B cell (primary cell): Measurements from ENCODE around the gene WDR82. TPM values are rescaled to one million over a fixed set of nuclear protein-coding genes. Genes with fewer than 3 reads are reported as not detected.

Experiments used
- ATAC-seq: fragments of 200-7000 bp; cut with Tn5 transposase; one replicate; pipeline ENCODE4 v1.10.0; 2021; ENCODE audit warnings: low read depth, mild to moderate bottlenecking, moderate number of reproducible peaks, moderate library complexity
- CTCF ChIA-PET: fragments of 350-600 bp; sonication (Branson Sonifier 250); formaldehyde crosslinking; loops from one replicate; lab custom pipeline; 2021; ENCODE audit warnings: antibody characterized with exemption, inconsistent platforms; lab: Charles Lee
- POLR2A ChIA-PET: fragments of 350-600 bp; sonication (Branson Sonifier 250); formaldehyde crosslinking; loops from one replicate; lab custom pipeline; 2021; ENCODE audit warnings: antibody characterized with exemption; lab: Charles Lee
- DNase-seq: peaks from one replicate; pipeline ENCODE4 v3.0.0; 2013
- H2AFZ ChIP-seq: 2 replicates; pipeline ENCODE4 v1.6.1; 2012; ENCODE audit warnings: mild to moderate bottlenecking, low read depth, low read length; ENCODE audit not compliant: insufficient read depth, poor library complexity, severe bottlenecking
- H3K27ac ChIP-seq, 2 donors: 1 replicate in 1 of 2; 2 replicates in 1 of 2; pipeline ENCODE4 v1.5.1; 2012 to 2013; ENCODE audit warnings: low read length in 2 of 2, mild to moderate bottlenecking in 2 of 2, moderate library complexity in 1 of 2
- H3K27me3 ChIP-seq, 4 experiments: fragments of 200-600 bp in 1 of 4; sonication (generic) in 1 of 4; replicated peaks in 1 of 4; 1 replicate in 2 of 4; 2 replicates in 2 of 4; pipeline versions ENCODE4 v1.6.1 to v1.7.0; 2013 to 2016; ENCODE audit warnings: low read length in 3 of 4, mild to moderate bottlenecking in 2 of 4, mixed read lengths in 1 of 4, moderate library complexity in 1 of 4; ENCODE audit not compliant: insufficient read depth in 4 of 4, control insufficient read depth in 3 of 4; ENCODE audit errors: control extremely low read depth in 1 of 4
- H3K36me3 ChIP-seq, 2 experiments: replicated peaks in 1 of 2; 1 replicate in 1 of 2; 2 replicates in 1 of 2; pipeline versions ENCODE4 v1.6.1 to v1.7.1; 2013; ENCODE audit warnings: low read length in 1 of 2; ENCODE audit not compliant: insufficient read depth in 2 of 2, control insufficient read depth in 1 of 2; ENCODE audit errors: control extremely low read depth in 1 of 2, extremely low read depth in 1 of 2
- H3K4me1 ChIP-seq, 2 donors: fragments of 200-600 bp in 1 of 2; sonication (generic) in 1 of 2; 1 replicate in 1 of 2; 2 replicates in 1 of 2; pipeline versions ENCODE4 v1.5.1 to v1.6.1; 2013 to 2017; ENCODE audit warnings: low read length in 2 of 2; ENCODE audit not compliant: control insufficient read depth in 2 of 2, insufficient read depth in 2 of 2
- H3K4me2 ChIP-seq: replicated peaks from 2 replicates; pipeline ENCODE3; 2012; ENCODE audit warnings: mild to moderate bottlenecking, low read depth, low read length; ENCODE audit not compliant: poor library complexity, severe bottlenecking
- H3K4me3 ChIP-seq, 5 experiments: fragments of 200-600 bp in 1 of 5; sonication (generic) in 1 of 5; 1 replicate in 3 of 5; 2 replicates in 2 of 5; pipeline versions ENCODE4 v1.5.1 to v1.7.0; 2011 to 2016; ENCODE audit warnings: low read length in 4 of 5, mild to moderate bottlenecking in 4 of 5, low read depth in 2 of 5, control low read depth in 1 of 5, moderate library complexity in 1 of 5; ENCODE audit not compliant: insufficient read depth in 1 of 5; ENCODE audit errors: control extremely low read depth in 1 of 5, extremely low read depth in 1 of 5
- H3K79me2 ChIP-seq: fragments of 200-600 bp; sonication (generic); one replicate; pipeline ENCODE4 v1.6.0; 2016; ENCODE audit warnings: low read length; ENCODE audit not compliant: control insufficient read depth, insufficient read depth
- H3K9ac ChIP-seq: fragments of 200-600 bp; sonication (generic); 2 replicates; pipeline ENCODE4 v1.6.1; 2017; ENCODE audit warnings: mild to moderate bottlenecking, low read length, moderate library complexity
- H3K9me3 ChIP-seq, 3 donors: one replicate each; pipeline versions ENCODE4 v1.6.1 to v1.7.1; 2013; ENCODE audit warnings: low read length in 2 of 3; ENCODE audit not compliant: control insufficient read depth in 2 of 3, insufficient read depth in 1 of 3; ENCODE audit errors: control extremely low read depth in 1 of 3
- H4K20me1 ChIP-seq: 2 replicates; pipeline ENCODE4 v1.6.0; 2012; ENCODE audit warnings: mild to moderate bottlenecking, low read length; ENCODE audit not compliant: insufficient read depth, control insufficient read depth, poor library complexity, severe bottlenecking
- H3K27ac Mint-ChIP-seq: one replicate; pipeline ENCODE4 v1.8.0; 2021; ENCODE audit warnings: mixed read lengths
- H3K27me3 Mint-ChIP-seq: one replicate; pipeline ENCODE4 v1.8.0; 2021; ENCODE audit warnings: mixed read lengths
- H3K4me1 Mint-ChIP-seq: one replicate; pipeline ENCODE4 v1.8.0; 2021; ENCODE audit warnings: mixed read lengths
- H3K4me3 Mint-ChIP-seq: one replicate; pipeline ENCODE4 v1.8.0; 2021; ENCODE audit warnings: mixed read lengths
- H3K9me3 Mint-ChIP-seq: one replicate; pipeline ENCODE4 v1.8.0; 2022; ENCODE audit warnings: mixed read lengths; ENCODE audit not compliant: insufficient read depth
- CTCF ChIP-seq: fragments of 200-600 bp; IDR thresholded peaks from one replicate; pipeline ENCODE4 v1.8.0; 2022; ENCODE audit warnings: antibody characterized with exemption, mild to moderate bottlenecking
- EZH2 ChIP-seq: IDR thresholded peaks from 2 replicates; pipeline ENCODE4 v1.6.1; 2012; ENCODE audit warnings: borderline replicate concordance, low read depth, mild to moderate bottlenecking, moderate library complexity, low read length; ENCODE audit not compliant: insufficient read depth, poor library complexity, severe bottlenecking
- WGBS: methylation state at CpG from one replicate; pipeline ENCODE4 v1.1.5; 2013; ENCODE audit warnings: missing lambda C conversion rate; ENCODE audit not compliant: insufficient coverage; 5-methylcytosine and 5-hydroxymethylcytosine counted together
- intact Hi-C: fragments of 100-400 bp; cut with micrococcal nuclease; formaldehyde crosslinking; loops from one replicate; pipeline ENCODE4 v1.10.0; 2022
- polyA plus RNA-seq: library from polyadenylated mRNA; depleted of rRNA; stranded (reverse); fragments of >200 nt; gene quantifications from 2 replicates; pipeline ENCODE4 v1.2.3, GENCODE V29; 2012
- total RNA-seq, 2 donors: library from RNA; stranded (reverse); fragments of 120-200 nt in 1 of 2; gene quantifications; 1 replicate in 1 of 2; 2 replicates in 1 of 2; pipeline versions ENCODE4 v1.2.3 to v1.2.4, GENCODE V29; 2013 to 2022

The WDR82 gene
- total and polyA plus RNA-seq, 2 donors (not counting 1 experiment from before 2014, with no cell fraction given): 27.8 to 101 TPM

DNA sequence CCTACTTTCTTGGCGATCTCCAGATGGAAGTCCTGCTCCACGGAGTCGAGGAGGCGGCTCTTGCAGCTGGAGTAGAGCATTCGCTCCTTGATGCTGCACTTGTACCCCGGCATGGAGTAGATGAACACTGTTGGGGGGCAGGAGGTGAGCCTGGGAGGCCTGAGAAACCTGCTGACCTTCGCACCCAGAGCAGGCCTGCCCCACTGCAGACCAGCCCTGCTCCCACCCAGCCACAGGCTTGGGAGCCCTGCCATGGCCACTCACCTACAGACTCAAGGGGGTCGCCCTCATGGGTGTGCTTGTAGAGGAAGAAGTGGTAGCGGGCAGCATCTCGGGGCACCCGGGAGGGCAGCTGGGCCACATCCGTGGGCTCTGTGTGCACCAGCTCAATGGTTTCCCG lies 48.8 kb downstream of the WDR82 start:
- Histone ChIP-seq H3K27ac (no peak overlapping the region), H3K9ac (no peak overlapping the region), H3K79me2 (peaks cover 55% of the 10 kb centered on the region), H3K4me3 (no peak overlapping the region), H3K27me3 (no peaks in the 10 kb centered on the region), H3K4me1 (peaks cover 27 to 50% of the 10 kb centered on the region in 2 donors), H4K20me1 (peaks cover 42% of the 10 kb centered on the region), H3K4me2 (no peak overlapping the region), H2AFZ (no peak overlapping the region), H3K36me3 (peaks cover 3 to 66% of the 10 kb centered on the region in 2 experiments), H3K9me3 (no peaks in the 10 kb centered on the region)
- Mint-ChIP-seq H3K4me3 (no peak overlapping the region), H3K27ac (no peak overlapping the region), H3K9me3 (no peaks in the 10 kb centered on the region), H3K27me3 (no peaks in the 10 kb centered on the region), H3K4me1 (peaks cover 52% of the 10 kb centered on the region)
- ChIA-PET CTCF (interaction anchor here (1.4 to 18.5 kb wide), 6 partner anchors 8 to 109 kb away, joined by 7 to 237 read pairs (median 21); partner anchors contain the start of genes TLR9 and WDR82), POLR2A (interaction anchor here (2.7 kb wide), 1 partner anchor 9 kb away, joined by 9 read pairs; no protein-coding TSS in a partner anchor)
- intact Hi-C loops: loop anchor here (5.0 to 10.0 kb wide), 2 partner anchors 175 to 228 kb away; partner anchors contain the start of genes DUSP7 and NISCH
- 94% methylated on average over 11 of the region's 13 CpGs for WGBS
- no peak for DNase-seq
- ATAC-seq: no peak
- no peak for TF ChIP-seq CTCF
- no peak for TF ChIP-seq EZH2

DNA sequence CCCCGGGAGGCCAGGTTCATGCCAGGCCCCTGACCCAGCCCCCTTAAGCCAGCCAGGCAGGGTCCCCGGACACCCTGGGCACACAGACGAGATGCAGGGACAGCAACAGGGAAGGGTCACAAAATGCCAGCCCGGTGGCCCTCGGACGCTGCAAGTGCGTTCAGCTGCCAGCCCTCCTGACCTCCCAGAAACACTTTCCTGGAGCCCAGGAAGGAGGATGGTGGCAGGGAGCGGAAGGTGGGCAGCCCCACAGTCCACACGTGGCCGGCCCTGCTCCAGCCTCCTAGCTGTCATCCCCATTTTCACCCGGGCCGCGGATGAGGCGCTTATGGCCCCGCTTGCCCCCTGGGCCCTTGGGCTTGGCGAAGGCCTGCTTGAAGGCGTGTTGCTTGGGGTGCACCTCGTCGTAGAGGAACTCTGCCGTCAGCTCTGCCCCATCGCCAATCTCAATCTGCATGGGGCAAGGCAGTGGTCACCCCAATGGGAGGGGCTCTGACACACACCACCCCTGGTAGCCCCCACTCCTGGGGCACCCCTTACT lies 49.6 kb downstream of the WDR82 start:
- POLR2A ChIA-PET: interaction anchor here (1.1 kb wide), 1 partner anchor 59 kb away, joined by 3 read pairs; the partner anchor contains the start of gene GLYCTK
- ATAC-seq (no peak), DNase-seq (no peak)
- Mint-ChIP-seq H3K4me3 (no peak overlapping the region), H3K9me3 (no peaks in the 10 kb centered on the region), H3K4me1 (peaks cover 58% of the 10 kb centered on the region), H3K27ac (peak overlapping the region; percentile 15), H3K27me3 (no peaks in the 10 kb centered on the region)
- CTCF ChIA-PET: interaction anchor here (1.4 to 18.5 kb wide), 5 partner anchors 7 to 110 kb away, joined by 7 to 237 read pairs (median 8); partner anchors contain the start of genes TLR9 and WDR82
- H3K4me2 ChIP-seq: no peak overlapping the region
- no peak overlapping the region for H3K4me3 ChIP-seq
- no peak overlapping the region for H3K9ac ChIP-seq
- peaks cover 36 to 59% of the 10 kb centered on the region in 2 donors for H3K4me1 ChIP-seq
- intact Hi-C loops: loop anchor here (5.0 to 10.0 kb wide), 2 partner anchors 174 to 228 kb away; partner anchors contain the start of genes DUSP7 and NISCH
- peaks cover 3 to 57% of the 10 kb centered on the region in 2 experiments for H3K36me3 ChIP-seq
- no peak overlapping the region for H2AFZ ChIP-seq
- no peaks in the 10 kb centered on the region for H3K27me3 ChIP-seq
- no peaks in the 10 kb centered on the region for H3K9me3 ChIP-seq
- WGBS: 97% methylated on average over 21 of the region's 21 CpGs
- peaks cover 55% of the 10 kb centered on the region for H3K79me2 ChIP-seq
- TF ChIP-seq CTCF (no peak), EZH2 (no peak)
- H3K27ac ChIP-seq: no peak overlapping the region
- peaks cover 36% of the 10 kb centered on the region for H4K20me1 ChIP-seq
